GM12878 (cell line): ENCODE measurements around the gene INTU. TPM values are rescaled to one million over a fixed set of nuclear protein-coding genes. Genes with fewer than 3 reads are reported as not detected.
"Not testable (repeated sequence)": the region's sequence is repeated elsewhere in the genome, so short reads cannot be mapped to it uniquely, and the experiment has no call there.

Experiments
- ATAC-seq: fragments of 200-7000 bp; cut with Tn5 transposase; 3 replicates; pipeline ENCODE4 v1.9.1; 2020; ENCODE audit warnings: mild to moderate bottlenecking, moderate library complexity
- BruUV-seq: library from RNA; stranded (reverse); fragments of 400-500 nt; replicated peaks from 2 replicates; lab custom pipeline; 2021; lab: Mats Ljungman, UMichigan
- CTCF ChIA-PET: fragments of 300-600 bp; sonication (Branson Sonifier 250); formaldehyde crosslinking; extraction: SDS; loops from one replicate; lab custom pipeline; 2021; ENCODE audit warnings: inconsistent platforms; lab: Yijun Ruan, JAX
- POLR2A ChIA-PET: fragments of 350-600 bp; formaldehyde crosslinking; extraction: SDS; loops from one replicate; lab custom pipeline; 2021; ENCODE audit warnings: inconsistent platforms; lab: Charles Lee
- RAD21 ChIA-PET: fragments of 300-600 bp; sonication (Branson Sonifier 250); formaldehyde crosslinking; loops from one replicate; lab custom pipeline; 2023; ENCODE audit warnings: antibody characterized with exemption; ENCODE audit not compliant: unreplicated experiment; lab: Charles Lee
- SMC1A ChIA-PET: fragments of 300-600 bp; sonication (Branson Sonifier 250); formaldehyde crosslinking; loops from one replicate; lab custom pipeline; 2023; ENCODE audit not compliant: unreplicated experiment, uncharacterized antibody; lab: Charles Lee
- DNase-seq: peaks from one replicate; pipeline ENCODE4 v3.0.0-alpha.2; 2011; ENCODE audit warnings: low read depth, low spot score
- FAIRE-seq: peaks from 3 replicates; lab custom pipeline; 2011; peaks lifted over from hg19 to GRCh38; lab: Jason Lieb, UNC
- H2AFZ ChIP-seq: 2 replicates; pipeline ENCODE4 v1.6.0; 2011; ENCODE audit warnings: low read depth, low read length, control low read depth; ENCODE audit not compliant: control insufficient read depth
- H3K27ac ChIP-seq: 2 replicates; pipeline ENCODE4 v1.5.1; 2011; ENCODE audit warnings: control low read depth; ENCODE audit not compliant: control insufficient read depth, insufficient read depth
- H3K27me3 ChIP-seq, 2 experiments: replicated peaks in 1 of 2; 2 replicates each; pipeline versions ENCODE4 v1.6.0 to v1.6.1; 2011; ENCODE audit warnings: low read length in 1 of 2; ENCODE audit not compliant: control insufficient read depth in 2 of 2, insufficient read depth in 2 of 2
- H3K36me3 ChIP-seq, 2 experiments: 2 replicates each; pipeline ENCODE4 v1.5.1; 2011; ENCODE audit warnings: low read length in 1 of 2; ENCODE audit not compliant: control insufficient read depth in 2 of 2, insufficient read depth in 2 of 2
- H3K4me1 ChIP-seq: 2 replicates; pipeline ENCODE4 v1.6.1; 2011; ENCODE audit warnings: mild to moderate bottlenecking, low read length, moderate library complexity, mixed read lengths; ENCODE audit not compliant: control insufficient read depth, insufficient read depth
- H3K4me2 ChIP-seq: 2 replicates; pipeline ENCODE4 v1.6.0; 2011; ENCODE audit warnings: control low read depth; ENCODE audit not compliant: control insufficient read depth, insufficient read depth
- H3K4me3 ChIP-seq: fragments of 200-600 bp; sonication (generic); 2 replicates; pipeline ENCODE4 v1.5.1; 2016
- H3K79me2 ChIP-seq: 2 replicates; pipeline ENCODE4 v1.6.0; 2011; ENCODE audit warnings: low read length; ENCODE audit not compliant: control insufficient read depth, insufficient read depth
- H3K9ac ChIP-seq: 2 replicates; pipeline ENCODE4 v1.8.0; 2011; ENCODE audit warnings: low read length, control low read depth, mixed read lengths; ENCODE audit not compliant: control insufficient read depth, insufficient read depth
- H3K9me3 ChIP-seq: replicated peaks from 3 replicates; pipeline ENCODE4 v1.5.1; 2011; ENCODE audit warnings: mild to moderate bottlenecking, low read length; ENCODE audit not compliant: control insufficient read depth, insufficient read depth
- H4K20me1 ChIP-seq: 2 replicates; pipeline ENCODE4 v1.6.0; 2011; ENCODE audit not compliant: control insufficient read depth, insufficient read depth
- E2F8 ChIP-seq: fragments of 450-650 bp; IDR thresholded peaks from 2 replicates; pipeline ENCODE4 v1.6.1; 2018; ENCODE audit warnings: mild to moderate bottlenecking, low read depth, moderate library complexity; ENCODE audit not compliant: partially characterized antibody
- NFYA ChIP-seq: IDR thresholded peaks from 2 replicates; pipeline ENCODE4 v1.6.1; 2011; ENCODE audit warnings: low read depth, mild to moderate bottlenecking, low read length, improper control_type of control experiment, borderline replicate concordance
- SIN3A ChIP-seq: IDR thresholded peaks from 2 replicates; pipeline ENCODE4 v1.6.1; 2012; ENCODE audit warnings: low read depth, low read length, improper control_type of control experiment
- ZBTB11 ChIP-seq: fragments of 450-650 bp; formaldehyde crosslinking; IDR thresholded peaks from 2 replicates; pipeline ENCODE4 v1.5.0; 2022; ENCODE audit warnings: mild to moderate bottlenecking, missing genetic modification characterization
- WGBS: methylation state at CpG from one replicate; pipeline ENCODE4 v1.1.6; 2016; ENCODE audit warnings: low lambda C conversion rate; ENCODE audit not compliant: insufficient replicate concordance, insufficient coverage; ENCODE audit errors: missing lambda C conversion rate; 5-methylcytosine and 5-hydroxymethylcytosine counted together
- in situ Hi-C: fragments of 300-500 bp; cut with MboI; formaldehyde crosslinking; loops from 9 replicates; pipeline ENCODE4 v1.14.3; 2018; ENCODE audit warnings: mixed read lengths
- intact Hi-C: fragments of 100-400 bp; cut with micrococcal nuclease; formaldehyde crosslinking; loops from one replicate; pipeline ENCODE4 v1.14.2; 2022; ENCODE audit not compliant: unreplicated experiment
- polyA plus RNA-seq, 11 experiments: library from polyadenylated mRNA; depleted of rRNA in 4 of 11; unstranded in 6 of 11; stranded (reverse) in 5 of 11; fragments of >200 nt; fragmentation: Nextera tagmentation in 4 of 11; fragmentation: Illumina TruSeq in 1 of 11; extraction: Ambion mirVana in 4 of 11; extraction: Trizol in 1 of 11; gene quantifications; 1 replicate in 1 of 11; 2 replicates in 10 of 11; pipeline versions ENCODE4 v1.2.1 to v1.2.3, GENCODE V29; 2011 to 2016; ENCODE audit warnings: inconsistent platforms in 2 of 11, missing spikeins in 2 of 11, low read depth in 1 of 11
- total RNA-seq, 4 experiments: library from RNA; depleted of rRNA in 3 of 4; stranded (reverse); fragments of >200 nt in 3 of 4; fragmentation: Illumina TruSeq in 1 of 4; extraction: Trizol in 1 of 4; gene quantifications; 2 replicates each; pipeline versions ENCODE4 v1.2.1 to v1.2.3, GENCODE V29; 2013 to 2021
- TF ChIP-seq, protein P1 (sequence below): fragments of 450-650 bp; IDR thresholded peaks from 2 replicates; pipeline ENCODE4 v1.6.1; 2016; ENCODE audit warnings: mild to moderate bottlenecking

Gene INTU
- total and polyA plus RNA-seq, 10 of the 15 experiments (the other 5 are each of a cell fraction or from before 2014, with no cell fraction given) = under 0.01 to 0.15 (median 0.01) TPM; not detected in 4

DNA sequence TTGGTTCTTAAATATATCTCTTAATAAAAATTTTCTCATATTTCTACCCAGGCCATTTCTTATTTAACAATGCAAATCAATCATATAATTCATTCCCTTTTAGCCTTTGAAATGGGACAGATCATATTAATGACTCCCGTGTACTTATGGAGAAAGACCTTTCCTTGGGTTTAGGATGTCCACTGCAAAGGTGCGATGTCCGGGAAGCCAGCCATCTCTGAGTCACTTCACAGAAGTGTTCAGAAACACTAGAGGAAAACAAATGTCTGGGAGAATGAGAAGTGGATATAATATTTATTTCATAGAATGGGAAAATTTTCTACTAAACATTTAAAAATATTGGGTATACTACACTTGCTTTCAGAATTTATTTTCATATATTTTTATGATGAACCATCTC is 15.3 kb downstream of the INTU start (continued):
- TF ChIP-seq E2F8 = no peak
- TF ChIP-seq, protein P1, sequence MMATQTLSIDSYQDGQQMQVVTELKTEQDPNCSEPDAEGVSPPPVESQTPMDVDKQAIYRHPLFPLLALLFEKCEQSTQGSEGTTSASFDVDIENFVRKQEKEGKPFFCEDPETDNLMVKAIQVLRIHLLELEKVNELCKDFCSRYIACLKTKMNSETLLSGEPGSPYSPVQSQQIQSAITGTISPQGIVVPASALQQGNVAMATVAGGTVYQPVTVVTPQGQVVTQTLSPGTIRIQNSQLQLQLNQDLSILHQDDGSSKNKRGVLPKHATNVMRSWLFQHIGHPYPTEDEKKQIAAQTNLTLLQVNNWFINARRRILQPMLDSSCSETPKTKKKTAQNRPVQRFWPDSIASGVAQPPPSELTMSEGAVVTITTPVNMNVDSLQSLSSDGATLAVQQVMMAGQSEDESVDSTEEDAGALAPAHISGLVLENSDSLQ = no peak
- TF ChIP-seq NFYA = no peak
- no peak for TF ChIP-seq SIN3A
- no peak for TF ChIP-seq ZBTB11

DNA sequence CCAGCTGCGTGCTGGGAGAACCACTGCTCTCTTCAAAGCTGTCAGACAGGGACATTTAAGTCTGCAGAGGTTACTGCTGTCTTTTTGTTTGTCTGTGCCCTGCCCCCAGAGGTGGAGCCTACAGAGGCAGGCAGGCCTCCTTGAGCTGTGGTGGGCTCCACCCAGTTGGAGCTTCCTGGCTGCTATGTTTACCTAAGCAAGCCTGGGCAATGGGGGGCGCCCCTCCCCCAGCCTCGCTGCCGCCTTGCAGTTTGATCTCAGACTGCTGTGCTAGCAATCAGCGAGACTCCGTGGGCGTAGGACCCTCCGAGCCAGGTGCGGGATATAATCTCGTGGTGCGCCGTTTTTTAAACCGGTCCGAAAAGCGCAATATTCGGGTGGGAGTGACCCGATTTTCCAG is 22.8 kb downstream of the INTU start:
- SMC1A ChIA-PET, H3K27me3 ChIP-seq, H2AFZ ChIP-seq, H3K36me3 ChIP-seq, intact Hi-C loops, H3K4me2 ChIP-seq, H3K4me1 ChIP-seq, H3K9ac ChIP-seq, H3K79me2 ChIP-seq, FAIRE-seq, RAD21 ChIA-PET, BruUV-seq, H3K9me3 ChIP-seq, H3K4me3 ChIP-seq, CTCF ChIA-PET, POLR2A ChIA-PET, in situ Hi-C loops, H4K20me1 ChIP-seq, DNase-seq, ATAC-seq, H3K27ac ChIP-seq: not testable (repeated sequence)
- 24% methylated on average over 5 of the region's 17 CpGs for WGBS
